Measurements from ENCODE around the gene IFI35.
A peak's percentile ranks its signal among the peaks of the same experiment; 100 is the strongest.
"Not testable (repeated sequence)": the region's sequence is repeated elsewhere in the genome, so short reads cannot be mapped to it uniquely, and the experiment has no call there.

Gene IFI35

GRCh38 chr17:43024407-43025289 is 18.1 kb downstream of the IFI35 start, which contains the start of gene RND2:
Gene RND2 (plus strand): TSS chr17:43025231. CDS start chr17:43025348, 117 bp downstream.
- peak; percentile 96 for DNase-seq

GRCh38 chr17:43025290-43025657 is 18.7 kb downstream of the IFI35 start:
- DNase-seq: no peak

GRCh38 chr17:43025766-43026537 is 19.4 kb downstream of the IFI35 start:
- no peak for DNase-seq

GRCh38 chr17:43026595-43026994 is 20.0 kb downstream of the IFI35 start:
- no peak for DNase-seq

GRCh38 chr17:43027091-43028032 is 20.8 kb downstream of the IFI35 start:
- no peak for DNase-seq

- DNase-seq: no peak
Observed at GRCh38 chr17:43028221-43028861, 21.8 kb downstream of the IFI35 start.

GRCh38 chr17:43030137-43030767 is 23.7 kb downstream of the IFI35 start:
- no peak for DNase-seq

- DNase-seq: no peak
Observed at GRCh38 chr17:43031666-43032065, 25.1 kb downstream of the IFI35 start.

GRCh38 chr17:43033948-43034881 is 27.6 kb downstream of the IFI35 start:
- DNase-seq: no peak

- no peak for DNase-seq
Observed at GRCh38 chr17:43034894-43035293, 28.3 kb downstream of the IFI35 start.

GRCh38 chr17:43039646-43040045 is 33.1 kb downstream of the IFI35 start:
- DNase-seq: no peak

- DNase-seq: no peak
Observed at GRCh38 chr17:43040655-43041054, 34.1 kb downstream of the IFI35 start.

GRCh38 chr17:43042025-43042628 is 35.5 kb downstream of the IFI35 start:
- DNase-seq: no peak

- DNase-seq: no peak
Observed at GRCh38 chr17:43043307-43043706, 36.7 kb downstream of the IFI35 start.

GRCh38 chr17:43044024-43044423 is 37.4 kb downstream of the IFI35 start:
- DNase-seq: no peak

- DNase-seq: no peak
Observed at GRCh38 chr17:43051969-43052368, 45.4 kb downstream of the IFI35 start.

- not testable (repeated sequence) for DNase-seq
Observed at GRCh38 chr17:43053008-43053407, 46.4 kb downstream of the IFI35 start.

GRCh38 chr17:43056051-43056450 is 49.5 kb downstream of the IFI35 start:
- no peak for DNase-seq

GRCh38 chr17:43062984-43063638 is 56.5 kb downstream of the IFI35 start:
- DNase-seq: no peak
